Left cardiac atrium (tissue), 4 donors: ENCODE data around the gene SHISA2. TPM values are rescaled to one million over a fixed set of nuclear protein-coding genes. Genes with fewer than 3 reads are reported as not detected.

ENCODE experiments used
- ATAC-seq, 2 donors: fragments of 200-7000 bp; cut with Tn5 transposase; one replicate each; pipeline ENCODE4 v1.9.1; 2020; ENCODE audit warnings: mild to moderate bottlenecking in 2 of 2, moderate library complexity in 2 of 2
- DNase-seq: peaks from one replicate; pipeline ENCODE4 v3.0.0-alpha.2; 2020
- intact Hi-C, 2 donors: fragments of 100-400 bp; cut with DNase I; formaldehyde crosslinking; loops; one replicate each; pipeline versions ENCODE4 v1.14.1 to v1.15.1; 2022 to 2023
- total RNA-seq, 2 donors: library from RNA; stranded (reverse); fragmentation: NEBNext Ultra II Directional; extraction: Animal tissue kit (Norgen Biotek cat#: 25700); gene quantifications; one replicate each; pipeline ENCODE4 v1.2.1, GENCODE V29; 2021
- donor health status: DM: no; HTN: yes; CAD: no.
- donor health status: DM: no; HTN: yes; CAD: no; lungs with severe emphysema.
- donor health status: DM: yes; HTN: yes; CAD: no.
- donor health status: Dilated cardiomyopathy.

The SHISA2 gene
- total RNA-seq, 2 donors from 2014 or later: 0.15 to 0.65 TPM

- DNase-seq: no peak
- no peak for ATAC-seq
- intact Hi-C loops: no loop called here
These were observed 29.9 kb downstream of the SHISA2 start for GRCh38 chr13:26021956-26022355.

DNA sequence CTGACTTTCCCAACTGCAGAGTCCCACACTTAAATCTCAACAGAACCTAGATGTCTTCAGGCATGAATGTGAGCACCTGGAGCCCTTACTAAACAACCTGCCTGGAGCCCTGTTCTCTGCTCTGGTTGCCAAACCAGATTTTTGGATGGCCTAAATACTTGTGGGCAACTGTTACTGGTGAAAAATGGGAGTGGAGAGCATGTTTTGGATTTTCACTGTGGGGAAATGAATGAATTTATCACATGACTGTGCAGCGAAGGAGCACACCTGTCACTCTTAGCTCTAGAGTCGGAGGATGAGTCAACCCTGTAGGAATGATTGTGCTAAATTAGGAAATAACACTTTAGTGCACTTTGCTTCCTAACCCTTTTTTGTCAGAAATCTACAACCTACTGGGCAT is 30.3 kb downstream of the SHISA2 start:
- no peak for DNase-seq
- peak in 1 of 2 donors; percentile 23 for ATAC-seq
- intact Hi-C loops: no loop called here

GRCh38 chr13:26020891-26021290 is 30.9 kb downstream of the SHISA2 start:
- ATAC-seq (no peak), DNase-seq (no peak)
- intact Hi-C loops: no loop called here

DNA sequence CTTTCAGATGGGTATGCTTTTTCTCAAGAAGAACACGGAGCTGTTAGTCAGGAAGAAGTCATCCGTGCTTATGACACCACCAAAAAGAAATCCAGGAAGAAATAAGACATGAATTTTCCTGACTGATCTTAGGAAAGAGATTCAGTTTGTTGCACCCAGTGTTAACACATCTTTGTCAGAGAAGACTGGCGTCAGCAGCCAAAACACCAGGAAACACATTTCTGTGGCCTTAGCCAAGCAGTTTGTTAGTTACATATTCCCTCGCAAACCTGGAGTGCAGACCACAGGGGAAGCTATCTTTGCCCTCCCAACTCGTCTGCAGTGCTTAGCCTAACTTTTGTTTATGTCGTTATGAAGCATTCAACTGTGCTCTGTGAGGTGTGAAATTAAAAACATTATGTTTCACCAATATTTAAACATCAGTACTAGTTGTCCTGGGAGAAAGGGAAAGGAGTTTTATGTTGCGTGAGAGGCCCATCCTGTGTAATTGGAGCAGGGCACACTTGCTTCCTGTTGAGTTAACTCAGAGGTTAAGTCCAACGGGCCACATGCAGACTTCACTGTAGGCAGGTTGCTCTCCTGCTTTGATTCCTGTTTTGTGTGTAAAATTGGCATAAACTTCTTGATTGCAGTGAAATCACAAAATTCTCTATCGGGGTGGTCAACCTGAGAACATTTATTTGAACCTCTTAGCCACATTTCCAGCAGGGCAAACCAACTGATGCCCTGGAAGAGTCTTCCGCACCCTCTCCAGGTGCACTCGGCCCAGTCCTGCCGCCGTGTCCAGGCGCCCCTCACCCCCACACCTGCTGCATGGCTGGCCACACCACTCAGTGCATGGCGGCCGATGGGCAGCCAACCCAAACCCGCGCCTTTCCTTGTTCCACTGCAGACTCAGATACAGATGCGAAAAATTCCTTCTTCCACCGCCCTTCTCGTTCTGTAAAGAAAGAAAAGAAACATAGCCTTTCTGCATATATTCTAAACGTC is 31.6 kb downstream of the SHISA2 start:
- intact Hi-C loops: no loop called here
- no peak for DNase-seq

GRCh38 chr13:26019251-26019650 is 32.6 kb downstream of the SHISA2 start:
- intact Hi-C loops: no loop called here
- ATAC-seq (no peak), DNase-seq (no peak)

More for the DNA sequence above, 31.6 kb downstream of the SHISA2 start:
- no peak for ATAC-seq

- intact Hi-C loops: no loop called here
- ATAC-seq: no peak
- no peak for DNase-seq
These were observed 33.7 kb downstream of the SHISA2 start for GRCh38 chr13:26017932-26018665.

- ATAC-seq: peak; percentile 46
These were observed 34.5 kb downstream of the SHISA2 start for GRCh38 chr13:26017196-26017921.

GRCh38 chr13:26016189-26016588 is 35.6 kb downstream of the SHISA2 start:
- DNase-seq (no peak), ATAC-seq (no peak)
- intact Hi-C loops: no loop called here

More at GRCh38 chr13:26017196-26017921, 34.5 kb downstream of the SHISA2 start:
- intact Hi-C loops: no loop called here
- no peak for DNase-seq

DNA sequence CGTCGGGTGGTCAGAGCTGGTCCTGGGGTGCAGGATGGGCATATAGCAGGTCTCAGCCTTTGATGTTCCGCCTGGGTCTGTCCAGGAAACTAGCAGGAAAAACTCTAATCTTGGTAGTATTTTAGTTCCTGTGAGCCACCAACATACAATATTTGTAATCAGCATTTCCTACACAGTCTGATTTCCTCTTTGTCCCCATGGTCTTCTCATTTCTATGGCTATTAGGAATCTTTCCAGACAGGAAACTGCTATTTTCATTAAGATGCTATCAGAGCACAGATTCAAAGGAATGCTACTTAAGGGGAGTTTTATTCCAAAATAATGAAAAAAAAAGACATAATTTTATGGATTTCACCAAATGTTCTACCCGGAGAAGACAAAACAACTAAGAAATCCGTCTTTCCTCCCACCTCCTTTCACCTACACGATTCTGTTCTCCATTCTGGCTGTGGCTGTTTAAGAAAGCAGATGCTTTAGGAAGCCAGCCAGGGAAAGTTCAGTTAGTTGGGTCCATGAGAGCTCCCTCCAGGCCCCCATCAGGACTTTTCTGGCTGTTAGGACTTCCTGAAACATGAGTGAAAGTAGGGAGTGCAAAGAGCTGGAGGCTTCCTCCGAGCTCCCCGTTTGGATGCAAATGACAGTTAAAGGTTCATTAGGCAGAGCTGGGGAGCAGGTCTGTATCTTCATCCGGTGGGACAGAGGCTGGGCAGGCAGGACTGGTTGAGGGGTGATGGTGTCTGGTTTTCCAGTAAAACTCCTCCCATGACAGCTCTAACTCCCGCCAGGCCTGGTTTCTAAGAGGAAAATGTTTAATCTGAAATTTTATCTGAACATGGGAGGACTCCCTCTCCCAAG is 36.3 kb downstream of the SHISA2 start:
- intact Hi-C loops: no loop called here
- DNase-seq (no peak), ATAC-seq (no peak)

GRCh38 chr13:26012995-26013394 is 38.8 kb downstream of the SHISA2 start:
- intact Hi-C loops: no loop called here
- ATAC-seq (no peak), DNase-seq (no peak)

DNA sequence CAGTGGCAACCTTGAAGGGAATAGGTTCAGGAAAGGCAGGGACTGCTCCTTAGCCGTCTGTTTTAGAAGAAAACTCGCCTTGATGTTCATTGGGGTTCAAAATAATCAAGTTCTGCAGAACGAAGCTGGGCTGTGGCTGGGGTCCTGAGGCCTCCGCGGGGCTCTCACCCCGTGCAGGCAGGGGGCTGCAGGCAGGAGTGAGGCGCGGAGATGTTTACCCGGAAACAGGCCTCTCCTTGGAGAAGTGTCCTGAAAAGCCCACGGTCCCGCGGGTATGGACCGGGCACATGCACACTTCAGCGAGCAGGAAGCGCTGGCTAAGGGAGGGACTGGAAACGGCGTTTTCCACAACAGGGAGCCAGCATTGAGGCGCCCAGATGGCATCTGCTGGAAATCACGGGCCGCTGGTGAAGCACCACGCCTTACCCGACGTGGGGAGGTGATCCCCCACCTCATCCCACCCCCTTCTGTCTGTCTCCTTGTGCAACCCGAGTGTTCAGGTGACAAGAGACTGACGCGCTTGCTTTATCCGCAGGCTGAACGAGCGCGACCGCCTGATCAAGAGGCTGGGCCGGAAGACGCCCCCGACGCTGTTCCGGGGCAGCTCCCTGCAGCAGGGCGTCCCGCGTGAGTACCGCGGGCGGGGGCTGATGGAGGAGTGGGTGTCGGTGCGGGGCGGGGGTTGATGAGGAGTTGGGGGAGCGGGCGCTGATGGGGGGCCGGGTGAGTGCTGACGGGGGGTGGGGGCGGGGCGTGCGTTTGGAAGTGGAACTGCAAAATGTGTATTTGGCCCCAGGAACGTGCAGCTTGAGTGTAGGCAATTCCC is 39.6 kb downstream of the SHISA2 start:
- ATAC-seq (peak; percentile 47 to 69), DNase-seq (peak; percentile 33)

DNA sequence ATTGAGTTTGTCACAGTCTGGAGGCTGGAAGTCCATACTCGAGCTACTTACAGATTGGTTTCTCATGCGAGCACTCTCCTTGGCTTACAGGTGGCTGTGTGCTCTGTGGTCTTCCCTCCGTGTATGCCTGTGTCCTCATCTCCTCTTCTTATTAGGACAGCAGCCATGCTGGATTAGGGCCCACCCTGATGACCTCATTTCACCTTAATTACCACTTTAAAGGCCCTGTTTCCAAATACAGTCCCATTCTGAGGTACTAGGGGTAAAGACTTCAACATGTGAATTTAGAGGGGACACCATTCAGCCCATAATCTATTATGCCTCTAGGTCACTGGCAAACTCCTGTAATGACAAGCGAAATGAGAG is 40.6 kb downstream of the SHISA2 start:
- intact Hi-C loops: no loop called here
- ATAC-seq: no peak
- no peak for DNase-seq

More for the DNA sequence above, 39.6 kb downstream of the SHISA2 start:
- intact Hi-C loops: no loop called here

DNA sequence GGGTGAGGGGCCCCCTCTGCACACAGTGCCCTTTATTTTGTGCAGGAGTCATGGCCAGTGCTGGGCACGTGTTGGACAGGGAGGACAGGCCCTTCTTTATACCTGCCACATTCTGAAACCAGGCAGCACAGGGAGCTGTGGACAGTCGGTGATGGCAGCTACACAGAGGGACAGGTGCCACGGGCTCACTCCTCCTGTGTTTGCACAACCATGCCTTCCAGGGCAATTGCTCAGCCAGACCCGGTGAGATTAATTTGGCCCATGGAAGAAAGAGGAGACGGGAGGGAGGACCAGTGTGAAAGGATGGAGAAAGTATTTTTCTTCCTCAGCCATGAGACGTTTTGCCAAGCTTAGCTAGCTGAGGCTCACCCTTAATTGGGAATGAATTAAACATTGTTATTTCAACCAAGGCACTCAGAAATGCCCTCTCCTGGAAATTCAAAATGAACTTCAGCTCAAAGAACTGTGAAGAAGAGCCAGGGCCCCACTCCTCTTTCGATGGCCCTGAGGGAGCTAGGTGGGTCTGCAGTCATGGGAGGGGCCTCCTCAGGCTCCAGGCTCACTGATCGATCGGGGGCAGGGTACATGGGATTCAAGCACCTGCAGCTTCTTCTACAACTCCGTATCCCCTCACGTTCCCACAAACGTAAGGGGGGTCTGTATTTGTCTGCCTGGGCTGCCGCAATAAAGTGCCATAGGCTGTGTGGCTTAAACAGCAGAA is 41.2 kb downstream of the SHISA2 start:
- ATAC-seq (no peak), DNase-seq (no peak)
- intact Hi-C loops: no loop called here

DNA sequence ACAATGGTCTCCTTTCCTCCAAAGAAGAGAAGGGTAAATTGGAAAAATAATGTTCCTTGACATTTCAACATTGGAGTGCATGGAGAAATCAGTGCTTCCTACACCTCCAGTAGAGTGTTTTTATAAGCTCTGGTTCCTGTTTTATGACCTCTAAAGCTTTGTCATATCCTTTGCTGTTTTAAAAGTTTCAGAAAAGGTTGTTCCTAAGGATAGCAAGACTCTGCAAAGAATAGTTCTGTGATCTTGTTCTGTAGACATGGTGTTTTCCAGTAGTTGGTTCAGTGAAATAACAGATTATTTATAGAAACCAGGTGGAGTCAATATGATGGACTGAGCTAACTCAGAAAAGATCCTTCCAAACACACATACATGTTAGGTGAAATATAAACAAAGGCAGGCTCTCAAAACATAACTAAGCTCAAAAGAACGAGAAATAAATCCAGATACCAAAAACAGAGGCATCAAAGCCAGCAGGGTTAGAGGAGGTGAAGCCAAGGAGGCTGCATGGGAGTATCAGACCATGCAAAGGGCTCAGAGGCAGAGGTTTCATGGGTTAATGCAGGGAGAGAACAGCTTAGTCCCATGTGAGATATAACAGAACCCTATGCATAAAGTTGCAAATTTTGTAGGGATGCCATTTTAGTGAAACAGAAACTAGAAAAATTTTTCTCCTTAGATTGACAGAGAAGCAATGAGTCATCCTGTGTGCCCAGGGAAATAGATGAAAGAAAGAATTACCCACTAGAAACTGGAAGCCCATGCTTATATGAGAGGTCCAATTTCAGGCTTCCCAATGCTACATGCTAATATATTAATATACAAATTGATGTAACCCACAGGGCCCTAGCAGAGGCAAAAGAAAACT is 44.3 kb downstream of the SHISA2 start:
- intact Hi-C loops: no loop called here
- no peak for DNase-seq
- no peak for ATAC-seq
